HG03103 (cell line): ENCODE measurements around the gene LFNG.
A peak's percentile ranks its signal among the peaks of the same experiment; 100 is the strongest.

ENCODE experiments used
- ATAC-seq: cut with Tn5 transposase; IDR thresholded peaks from one replicate; pipeline ENCODE4 v1.9.1; 2021; ENCODE audit warnings: low read depth; ENCODE audit not compliant: unreplicated experiment

The LFNG gene

GRCh38 chr7:2519119-2519930, at the start of gene LFNG:
TSS of gene LFNG (plus strand) at chr7:2519774. CDS start at chr7:2519862, 88 bp downstream.
- peak; percentile 70 for ATAC-seq

- ATAC-seq, result no peak
Measured at GRCh38 chr7:2470204-2471021, 49.2 kb upstream of the LFNG start.

GRCh38 chr7:2471022-2471329, 48.6 kb upstream of the LFNG start:
- ATAC-seq, result no peak

GRCh38 chr7:2471396-2471795, 48.2 kb upstream of the LFNG start:
- no peak for ATAC-seq

- ATAC-seq, result no peak
Measured at GRCh38 chr7:2472739-2473138, 46.8 kb upstream of the LFNG start.

- no peak for ATAC-seq
Measured at GRCh38 chr7:2473496-2474180, 45.9 kb upstream of the LFNG start.

GRCh38 chr7:2474224-2474623, 45.4 kb upstream of the LFNG start:
- no peak for ATAC-seq

- no peak for ATAC-seq
Measured at GRCh38 chr7:2474813-2475677, 44.5 kb upstream of the LFNG start.

- ATAC-seq, result no peak
Measured at GRCh38 chr7:2475678-2476015, 43.9 kb upstream of the LFNG start.

GRCh38 chr7:2476298-2476697, 43.3 kb upstream of the LFNG start, which contains the start of gene GRIFIN:
TSS of gene GRIFIN (minus strand) at chr7:2476398. CDS start at chr7:2476383, 15 bp downstream.
- ATAC-seq, result no peak

GRCh38 chr7:2476776-2477446, 42.7 kb upstream of the LFNG start:
- ATAC-seq, result no peak

- ATAC-seq, result no peak
Measured at GRCh38 chr7:2477447-2478398, 41.9 kb upstream of the LFNG start.

- ATAC-seq, result no peak
Measured at GRCh38 chr7:2478399-2478785, 41.2 kb upstream of the LFNG start.

GRCh38 chr7:2478800-2479199, 40.8 kb upstream of the LFNG start:
- ATAC-seq, result no peak

GRCh38 chr7:2479276-2480069, 40.1 kb upstream of the LFNG start:
- no peak for ATAC-seq

GRCh38 chr7:2480070-2480408, 39.5 kb upstream of the LFNG start:
- no peak for ATAC-seq

- no peak for ATAC-seq
Measured at GRCh38 chr7:2481195-2481594, 38.4 kb upstream of the LFNG start.
